Glomerular visceral epithelial cell (primary cell): ENCODE results near the gene CCDC158.
"Not testable (repeated sequence)": the region's sequence is repeated elsewhere in the genome, so short reads cannot be mapped to it uniquely, and the experiment has no call there.

Source experiments
- DNase-seq: peaks from one replicate; pipeline ENCODE4 v3.0.0-alpha.2; 2016; ENCODE audit errors: extremely low spot score

The CCDC158 gene

DNA sequence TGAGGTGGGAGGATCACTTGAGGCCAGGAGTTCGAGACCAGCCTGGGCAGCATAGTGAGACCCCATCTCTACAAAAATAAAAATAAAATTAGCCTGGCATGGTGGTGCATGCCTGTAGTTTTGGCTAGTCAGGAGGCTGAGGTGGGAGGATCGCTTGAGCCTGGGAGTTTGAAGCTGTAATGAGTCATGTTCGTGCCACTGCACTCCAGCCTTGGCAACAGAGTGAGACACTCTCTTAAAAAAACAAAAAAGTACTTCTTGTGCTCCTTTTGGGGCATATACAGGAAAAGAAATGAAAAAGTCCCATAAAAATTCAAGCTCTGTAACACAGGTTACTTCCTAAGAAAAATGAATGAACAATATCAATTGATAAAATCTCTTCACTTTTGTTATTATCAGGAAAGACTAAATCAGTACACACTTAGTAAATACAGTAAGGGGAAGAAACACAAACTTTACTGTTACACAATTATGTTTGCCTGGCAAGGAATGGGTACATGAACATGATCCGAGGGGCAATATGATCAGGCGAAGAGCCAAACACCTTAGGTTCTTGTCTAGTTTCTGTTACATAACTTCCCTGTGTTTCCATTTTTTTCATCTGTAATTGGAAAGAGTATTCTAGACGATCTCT, 46.9 kb downstream of the CCDC158 start:
- DNase-seq: no peak

DNA sequence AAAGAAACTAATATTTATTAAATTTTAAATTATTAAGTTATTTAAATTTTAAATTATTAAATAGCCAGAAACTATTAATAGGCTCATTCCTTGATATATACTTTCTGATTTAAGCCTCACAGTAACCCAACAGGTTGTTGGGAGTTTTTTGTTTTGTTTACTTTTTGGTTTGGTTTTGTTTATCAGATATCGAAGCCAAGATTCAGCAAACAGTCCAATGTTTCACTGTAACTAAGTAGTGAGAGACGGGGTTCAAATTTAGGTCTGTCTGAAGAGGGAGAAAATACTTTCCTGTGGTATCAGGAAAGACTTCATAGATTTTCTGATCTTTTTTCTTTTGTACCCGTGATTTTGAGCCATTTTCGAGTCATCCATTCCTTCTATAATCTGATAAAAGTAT, 54.2 kb downstream of the CCDC158 start:
- no peak for DNase-seq

DNA sequence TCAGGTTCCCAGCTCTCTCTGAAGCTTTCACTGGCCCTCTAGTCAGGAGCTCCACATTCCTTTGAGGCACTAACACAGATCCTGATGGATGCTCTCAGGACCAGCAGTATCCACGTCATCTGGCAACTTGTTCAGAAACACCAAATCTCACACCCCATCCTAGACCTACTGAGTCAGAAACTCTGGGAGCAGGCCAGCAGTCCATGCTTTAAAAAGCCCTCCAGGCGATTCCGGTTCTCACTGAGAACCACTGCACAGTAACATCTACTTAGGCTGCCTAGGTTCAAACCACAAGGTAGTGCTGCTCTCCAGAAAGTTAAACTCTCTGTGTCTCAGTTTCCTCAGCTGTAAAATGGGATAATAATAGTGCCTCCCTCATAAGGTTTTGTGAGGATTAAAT, 55.3 kb downstream of the CCDC158 start:
- no peak for DNase-seq

DNA sequence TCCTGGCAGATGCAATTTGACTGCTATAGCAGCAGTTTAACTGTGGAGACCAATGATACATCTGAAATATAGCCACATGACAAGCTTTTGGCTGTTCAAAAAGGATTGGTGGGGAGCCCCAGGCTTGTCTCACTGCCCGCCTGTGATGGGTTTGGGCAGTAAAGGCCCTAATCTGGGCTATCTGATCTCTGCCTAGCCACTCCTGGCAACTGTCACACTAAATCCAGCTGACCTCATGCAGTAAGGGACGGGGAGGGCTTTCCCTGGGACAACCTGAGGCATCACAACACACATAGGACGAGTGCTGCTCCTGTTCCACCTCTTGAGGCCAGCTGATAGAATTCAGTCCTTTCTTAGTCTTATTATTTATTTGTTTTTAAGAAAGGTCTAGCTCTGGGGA, 56.2 kb downstream of the CCDC158 start:
- no peak for DNase-seq

DNA sequence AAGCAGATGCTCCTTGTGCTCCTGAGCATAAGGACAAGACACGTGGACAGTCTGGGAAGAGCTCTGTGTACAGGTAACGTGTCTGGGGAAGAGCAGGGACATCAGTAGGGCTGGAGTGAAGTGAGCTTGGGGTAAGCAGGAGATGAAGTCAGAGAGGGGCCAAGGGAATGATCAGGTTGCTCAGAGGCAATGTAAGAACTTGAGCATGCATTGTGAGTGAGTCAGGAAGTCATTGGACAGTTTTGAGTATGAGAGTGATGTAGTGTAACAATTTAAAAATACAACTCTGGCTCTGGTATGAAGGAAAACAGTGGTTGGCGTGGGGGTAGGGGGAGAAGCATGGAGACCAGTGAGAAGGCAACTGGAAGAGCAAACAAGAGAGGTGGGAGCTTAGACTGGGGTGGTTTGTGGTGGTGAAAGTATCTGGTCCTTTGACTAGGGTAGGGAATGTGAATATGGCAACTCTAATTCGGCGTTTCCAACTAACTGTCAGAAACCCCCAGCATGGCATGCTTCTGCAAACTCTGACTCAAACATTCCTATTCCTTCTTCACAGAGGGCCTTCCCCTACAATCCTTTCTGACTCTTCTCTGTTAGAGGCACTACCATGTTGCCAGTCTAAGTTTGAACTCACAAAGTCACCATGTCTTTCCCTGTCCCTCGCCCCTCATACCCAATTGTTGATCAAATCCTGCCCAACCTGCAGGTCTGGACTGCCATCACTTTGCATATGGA, 57.2 kb downstream of the CCDC158 start:
- no peak for DNase-seq

DNA sequence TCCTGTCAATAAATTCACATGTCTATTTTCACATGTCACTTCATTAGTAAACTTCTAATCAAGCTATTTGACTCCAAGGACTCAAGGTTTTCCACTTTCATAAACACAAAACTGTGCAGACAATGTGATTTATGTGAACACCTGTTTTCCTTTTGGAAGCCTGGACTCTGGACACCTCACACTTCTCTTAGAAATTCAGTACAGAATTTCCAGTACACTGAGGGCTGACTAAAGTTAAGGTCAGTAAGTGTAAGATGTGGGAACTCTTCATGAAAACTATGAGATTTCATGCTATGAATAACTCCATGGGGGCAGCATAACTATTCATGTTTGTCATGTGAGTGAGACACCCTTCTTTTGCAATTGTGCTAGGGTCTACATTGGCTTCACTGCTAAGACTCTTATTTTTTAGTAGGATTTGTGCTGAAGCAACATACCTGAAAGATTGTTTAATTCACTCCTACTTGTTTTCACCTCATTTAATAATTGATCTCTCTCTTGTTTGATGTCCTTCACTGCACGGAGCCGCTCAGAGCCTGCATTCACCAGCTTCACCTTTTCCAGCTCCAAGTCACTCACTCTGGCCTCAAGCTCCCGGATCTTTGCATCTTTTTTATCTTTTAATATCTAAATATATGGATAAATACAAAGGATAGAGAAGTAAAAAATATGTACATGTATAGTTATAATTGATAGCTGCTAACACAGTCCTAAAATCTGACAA, 59.1 kb downstream of the CCDC158 start:
- no peak for DNase-seq

DNA sequence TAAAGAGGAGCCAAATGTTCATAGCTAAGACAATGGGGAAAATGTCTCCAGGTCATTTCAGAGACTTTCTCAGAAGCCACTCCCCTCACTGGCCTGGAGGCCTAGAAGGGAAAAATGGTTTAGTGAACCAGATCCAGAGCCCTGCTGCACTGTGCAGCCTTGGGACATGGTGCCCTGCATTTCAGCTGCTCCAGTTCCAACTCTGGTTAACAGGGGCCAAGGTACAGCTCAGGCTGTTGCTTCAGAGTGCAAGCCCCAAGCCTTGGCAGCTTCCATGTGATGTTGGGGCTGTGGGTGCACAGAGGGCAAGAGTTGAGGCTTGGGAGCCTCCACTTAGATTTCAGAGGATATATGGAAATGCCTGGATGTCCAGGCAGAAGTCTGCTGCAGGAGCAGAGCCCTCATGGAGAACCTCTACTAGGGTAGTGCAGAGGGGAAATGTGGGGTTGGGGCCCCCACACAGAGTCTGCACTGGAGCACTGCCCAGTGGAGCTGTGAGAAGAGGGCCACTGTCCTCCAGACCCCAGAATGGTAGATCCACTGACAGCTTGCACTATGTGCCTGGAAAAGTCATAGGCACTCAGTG, 61.0 kb downstream of the CCDC158 start:
- not testable (repeated sequence) for DNase-seq

DNA sequence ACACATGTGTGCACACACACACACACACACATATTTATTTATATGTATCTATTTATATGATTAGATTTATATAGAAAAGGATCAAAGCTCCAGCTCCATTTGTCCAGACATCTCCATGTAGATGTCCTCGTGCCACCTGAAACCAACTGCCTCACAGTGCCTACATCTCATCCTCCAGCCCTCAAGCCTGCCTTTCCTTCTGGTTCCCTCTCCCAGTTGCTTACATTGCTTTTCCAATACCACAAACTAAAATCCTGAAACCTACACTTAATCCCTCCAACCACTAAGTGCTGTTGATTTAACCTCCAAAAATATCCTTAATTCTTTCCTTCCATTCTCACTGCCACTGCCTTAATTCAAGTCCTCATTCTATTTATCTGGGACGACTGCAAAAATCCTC, 63.0 kb downstream of the CCDC158 start:
- no peak for DNase-seq

DNA sequence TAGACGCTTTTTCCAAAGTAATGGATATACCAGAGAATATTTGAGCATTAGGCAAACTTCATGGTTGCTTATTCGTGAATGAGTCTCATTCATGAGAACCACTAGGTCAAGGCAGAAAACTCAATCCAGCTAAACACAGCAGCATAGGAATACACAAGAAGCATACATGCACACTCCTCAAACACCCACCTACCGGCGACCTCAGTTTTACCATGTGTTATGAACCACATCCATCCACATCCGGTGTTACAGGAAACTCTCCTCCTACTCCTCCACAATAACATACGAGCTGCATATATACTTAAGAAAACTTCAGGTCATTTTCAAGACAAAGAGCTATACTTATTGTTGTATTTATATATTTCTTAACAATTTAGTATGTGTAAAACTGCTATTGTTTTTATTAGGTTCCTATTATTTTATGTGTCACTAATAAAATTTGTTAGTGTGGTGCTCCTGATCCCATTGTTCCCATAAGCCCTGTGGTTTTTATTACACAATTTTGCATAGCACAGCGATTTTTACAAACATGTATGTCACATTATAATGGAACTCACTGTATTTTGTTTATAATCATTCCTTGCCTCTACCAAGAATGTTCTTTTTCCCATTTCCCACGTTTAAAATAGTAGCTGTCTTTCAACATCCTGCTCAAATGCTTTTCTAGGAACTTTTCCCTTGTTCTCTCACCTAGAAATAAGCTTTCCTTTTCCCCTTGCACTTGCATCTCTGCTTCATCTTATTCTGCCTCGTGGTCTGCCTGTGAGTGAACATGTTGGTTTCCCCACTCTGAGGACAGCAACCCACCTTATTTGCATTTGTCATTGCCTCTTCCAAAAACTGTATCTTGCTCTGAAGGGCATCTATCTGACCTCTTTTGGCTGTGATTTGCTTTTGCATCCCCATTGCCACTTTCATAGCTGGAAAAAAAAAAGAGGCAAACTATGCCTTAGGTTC, 66.1 kb downstream of the CCDC158 start:
- no peak for DNase-seq

DNA sequence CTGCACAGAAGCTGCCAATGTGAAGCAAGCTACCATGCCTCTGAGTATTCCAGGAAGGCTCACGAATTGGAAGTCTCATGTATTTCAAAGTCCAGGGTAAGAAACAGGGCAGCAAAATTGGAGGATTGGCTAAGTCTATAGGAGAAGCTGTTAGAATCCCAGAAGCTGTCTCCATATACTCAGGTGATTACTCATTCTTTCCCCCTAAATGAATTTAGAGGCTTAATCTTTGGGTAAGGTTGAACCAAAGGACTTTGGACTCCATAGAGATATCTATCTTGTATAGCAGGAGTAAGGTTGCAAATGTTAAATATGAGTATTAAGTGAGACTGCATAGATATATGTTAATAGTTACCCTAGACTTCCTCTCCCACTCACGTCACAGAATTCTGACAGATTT, 78.1 kb downstream of the CCDC158 start:
- DNase-seq: no peak

DNA sequence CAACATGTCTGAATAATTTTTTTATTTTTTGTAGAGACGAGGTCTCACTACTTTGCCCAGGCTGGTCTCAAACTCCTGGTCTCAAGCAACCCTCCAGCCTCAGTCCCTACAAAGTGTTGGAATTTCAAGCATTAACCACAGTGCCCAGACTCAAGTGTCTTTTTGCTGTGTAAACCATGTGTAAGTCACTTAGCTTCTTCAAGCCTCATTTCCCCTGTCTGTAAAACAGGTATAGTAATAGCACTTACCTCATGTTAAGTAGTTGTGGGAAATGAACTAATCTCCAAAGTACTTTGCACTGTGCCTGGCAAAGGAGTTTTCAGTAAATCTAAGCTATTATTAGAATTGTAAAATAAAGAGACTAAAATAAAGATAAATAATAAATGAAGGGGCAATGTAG, 78.8 kb downstream of the CCDC158 start:
- peak; percentile 39 for DNase-seq

DNA sequence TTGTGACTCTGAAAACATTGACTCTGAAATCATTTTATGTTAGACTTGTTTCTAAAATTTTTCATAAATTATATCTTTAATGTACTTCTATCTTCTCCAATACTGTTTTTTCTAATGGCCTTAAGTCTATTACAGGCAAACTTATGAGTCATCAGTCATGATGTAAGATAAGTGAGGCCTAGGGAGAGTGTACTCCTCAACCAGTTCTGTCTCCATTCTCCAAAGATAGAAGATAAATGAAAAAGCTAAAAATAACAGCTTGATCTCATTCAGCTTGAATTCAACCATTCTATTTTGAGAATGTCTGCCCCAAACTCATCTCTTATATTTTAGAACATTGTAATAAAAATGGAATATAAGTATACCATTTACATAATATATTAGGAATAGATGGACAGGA, 79.9 kb downstream of the CCDC158 start:
- DNase-seq: peak; percentile 21

DNA sequence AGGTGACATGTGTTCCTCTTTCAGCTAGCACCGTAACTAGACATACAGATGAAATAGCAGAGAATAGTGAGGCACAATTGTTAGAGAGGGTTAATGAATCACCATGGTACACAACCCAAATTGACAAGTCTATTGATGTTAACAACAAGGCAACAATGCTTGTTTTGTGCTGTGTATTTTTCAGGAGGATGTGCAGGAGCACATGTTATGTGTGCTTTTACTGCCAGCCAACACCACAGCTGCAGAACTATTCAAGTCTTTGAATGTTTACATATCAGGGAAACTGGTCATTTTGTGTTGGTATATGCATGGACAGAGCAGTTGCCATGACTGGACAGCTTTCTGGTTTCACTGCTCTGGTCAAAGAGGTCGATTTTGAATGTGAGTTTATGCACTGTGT, 81.6 kb downstream of the CCDC158 start:
- DNase-seq: no peak

DNA sequence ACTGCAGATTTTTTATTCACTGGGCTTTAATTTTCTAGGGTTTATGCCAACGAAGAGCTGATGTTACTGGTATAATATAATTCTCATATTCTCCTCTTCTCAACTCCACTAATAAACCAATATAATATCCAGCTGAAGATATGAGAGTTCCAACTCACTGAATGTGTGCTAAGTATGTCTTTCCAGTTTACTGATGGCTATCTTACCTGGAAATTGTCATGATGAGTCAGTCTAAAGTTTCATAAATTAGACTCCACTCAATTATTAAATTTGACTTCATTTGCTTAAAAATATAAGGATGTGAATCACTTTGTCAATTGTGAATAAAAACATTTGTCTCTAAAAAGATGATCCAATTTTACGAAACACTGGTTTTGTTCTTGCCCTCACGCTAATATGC, 86.1 kb downstream of the CCDC158 start:
- no peak for DNase-seq

DNA sequence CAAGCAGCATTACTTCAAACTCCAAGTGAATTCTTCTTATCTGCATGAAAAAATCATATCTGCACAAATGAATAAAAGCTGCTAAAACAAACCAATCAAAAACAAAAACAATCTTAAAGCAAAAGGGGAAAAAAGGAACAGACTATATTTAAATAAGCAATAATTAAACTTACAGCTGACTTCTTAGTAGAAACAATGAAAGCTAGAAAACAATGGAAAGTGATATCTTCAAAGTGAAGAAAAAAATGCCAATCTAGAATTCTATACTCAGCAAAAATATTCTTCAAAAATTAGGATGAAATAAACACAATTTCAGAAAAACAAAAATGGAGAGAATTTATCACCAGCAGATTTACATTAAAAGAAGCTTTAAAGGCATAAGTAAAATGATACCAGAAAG, 94.4 kb downstream of the CCDC158 start:
- no peak for DNase-seq

DNA sequence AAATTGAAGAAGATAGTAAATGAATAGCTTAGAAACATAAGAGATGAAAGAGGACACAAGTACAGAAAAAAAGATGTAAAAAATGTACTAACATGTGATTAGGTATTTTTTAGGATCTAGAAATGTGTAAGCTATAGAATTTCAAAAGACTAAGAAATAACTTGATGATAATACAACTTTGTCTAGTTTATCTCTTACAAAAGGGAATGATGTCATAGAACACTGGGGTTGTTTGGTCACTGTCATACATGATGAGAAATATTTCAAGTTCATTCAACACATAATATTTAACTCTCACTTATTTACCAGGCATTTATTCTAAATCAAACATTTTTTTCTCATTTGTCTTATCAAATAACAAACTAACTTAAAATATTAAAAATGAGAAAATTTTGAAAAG, 95.9 kb downstream of the CCDC158 start:
- DNase-seq: no peak

DNA sequence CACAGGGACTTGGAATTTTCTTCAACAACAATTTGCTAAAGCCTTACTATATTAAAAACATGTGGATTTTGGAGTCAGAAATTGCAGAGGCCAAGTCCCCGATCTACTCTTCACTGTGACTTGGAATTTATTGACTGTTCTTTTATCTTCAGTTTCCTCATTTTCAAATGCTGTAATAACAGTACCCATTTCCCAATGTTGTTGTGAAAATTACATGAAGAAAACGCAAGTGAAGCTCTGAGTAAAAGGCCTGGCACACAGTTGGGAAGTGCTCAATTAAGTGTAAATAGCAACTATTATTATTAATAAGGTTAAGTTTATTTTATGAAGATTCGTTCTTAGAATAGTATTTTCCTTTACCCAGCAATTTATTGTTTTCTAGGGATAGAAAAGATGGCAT, 98.7 kb downstream of the CCDC158 start:
- DNase-seq: no peak

DNA sequence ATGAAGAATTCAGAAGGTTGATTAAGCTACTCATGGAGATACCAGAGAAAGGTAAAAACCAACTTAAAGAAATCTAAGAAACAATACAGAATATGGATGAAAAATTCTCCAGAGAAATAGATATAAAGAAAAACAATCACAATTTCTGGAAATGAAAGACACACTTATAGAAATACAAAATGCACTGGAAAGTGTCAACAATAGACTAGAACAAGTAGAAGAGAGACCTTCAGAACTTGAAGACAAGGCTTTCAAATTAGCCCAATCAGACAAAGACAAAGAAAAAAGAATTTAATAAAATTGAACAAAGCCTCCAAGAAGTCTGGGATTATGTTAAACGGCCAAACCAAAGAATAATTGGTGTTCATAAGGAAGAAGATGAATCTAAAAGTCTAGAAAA, 104.8 kb downstream of the CCDC158 start:
- no peak for DNase-seq

DNA sequence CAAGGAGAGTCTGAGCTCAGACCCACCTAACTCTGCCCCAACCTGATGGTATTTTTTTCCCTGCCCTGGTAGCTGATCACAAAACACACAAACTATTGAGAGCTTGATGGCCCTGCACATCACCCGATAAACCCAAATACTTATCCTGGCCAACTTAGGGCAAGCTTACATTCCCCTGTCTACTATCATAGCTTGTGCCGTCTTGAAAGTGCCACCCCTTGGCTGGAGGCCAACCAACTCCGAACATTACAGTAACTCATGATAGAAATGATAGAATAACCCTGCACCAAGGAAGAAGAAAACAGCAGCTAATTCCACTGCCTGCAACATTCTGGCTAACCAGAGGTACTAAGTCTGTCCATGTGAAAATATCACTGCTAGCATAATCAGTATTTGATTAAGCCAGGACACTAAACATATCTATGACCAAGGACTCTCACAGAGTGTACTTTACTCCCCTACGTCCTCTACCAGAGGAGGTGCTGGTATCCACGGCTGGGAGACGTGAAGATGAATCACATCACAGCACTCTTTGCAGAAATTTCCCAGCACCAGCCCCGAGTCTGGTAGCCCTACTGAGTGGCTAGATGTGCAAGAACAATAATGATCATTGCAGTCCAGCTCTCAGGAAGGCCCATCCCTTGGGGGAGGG, 105.5 kb downstream of the CCDC158 start:
- no peak for DNase-seq

DNA sequence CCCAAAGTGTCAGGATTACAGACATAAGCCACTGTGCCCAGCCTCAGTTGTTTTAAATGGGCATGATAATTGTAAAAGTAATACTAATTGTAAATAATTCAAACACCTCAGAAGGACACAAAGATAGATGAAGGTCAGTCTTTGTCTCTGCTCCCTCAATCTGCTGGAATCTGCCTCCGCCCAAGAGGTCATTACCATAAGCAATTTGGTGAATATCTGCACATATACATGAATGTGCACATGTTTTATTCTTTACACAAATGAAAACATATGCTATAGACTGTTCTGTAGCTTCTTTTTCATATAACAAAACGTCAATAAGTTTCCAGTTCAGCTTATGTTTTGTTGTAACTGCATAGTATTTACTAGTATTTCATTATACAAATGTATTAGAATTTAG, 107.4 kb downstream of the CCDC158 start:
- DNase-seq: no peak

DNA sequence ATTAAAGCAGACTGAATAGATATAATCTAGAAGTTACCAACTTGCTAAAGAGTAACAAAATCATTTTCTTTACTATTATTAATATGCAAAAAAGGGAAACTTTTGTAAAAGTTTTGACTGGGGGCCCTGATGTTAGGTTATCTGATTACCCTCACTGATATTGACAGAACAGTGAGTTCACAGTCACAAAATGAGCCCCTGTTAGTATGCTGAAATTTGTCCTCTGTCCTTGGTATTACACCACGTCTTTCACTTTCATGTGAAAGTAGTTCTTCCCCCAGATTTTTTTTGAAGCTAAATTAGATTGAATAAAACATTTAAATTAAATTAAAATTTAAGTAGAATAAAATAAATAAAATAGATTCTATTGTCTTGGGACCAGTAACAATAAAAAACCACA, 108.5 kb downstream of the CCDC158 start:
- DNase-seq: no peak
